Endothelial cell of umbilical vein (primary cell): ENCODE results near the gene GPRIN1. TPM values are rescaled to one million over a fixed set of nuclear protein-coding genes. Genes with fewer than 3 reads are reported as not detected.

Experiments
- BruUV-seq: library from RNA; stranded (reverse); fragments of 400-500 nt; replicated peaks from 2 replicates; lab custom pipeline; 2021; lab: Mats Ljungman, UMichigan
- CTCF ChIA-PET: fragments of 300-600, 350-600 bp; sonication (Branson Sonifier 250); formaldehyde crosslinking; loops from one replicate; lab custom pipeline; 2021; ENCODE audit warnings: antibody characterized with exemption, inconsistent platforms; lab: Charles Lee
- POLR2A ChIA-PET: fragments of 300-600, 350-600 bp; sonication (Branson Sonifier 250); formaldehyde crosslinking; loops from one replicate; lab custom pipeline; 2021; ENCODE audit warnings: antibody characterized with exemption, inconsistent platforms; lab: Charles Lee
- DNase-seq: peaks from one replicate; pipeline ENCODE4 v3.0.0-alpha.2; 2011; ENCODE audit warnings: low read depth, low spot score
- FAIRE-seq: peaks from 2 replicates; lab custom pipeline; 2011; peaks lifted over from hg19 to GRCh38; lab: Jason Lieb, UNC
- H2AFZ ChIP-seq: 2 replicates; pipeline ENCODE4 v1.6.0; 2012; ENCODE audit warnings: low read depth, low read length, control low read depth, inconsistent platforms
- H3K27ac ChIP-seq: 2 replicates; pipeline ENCODE4 v1.5.1; 2011; ENCODE audit warnings: low read depth, mild to moderate bottlenecking, control low read depth, low read length, moderate library complexity; ENCODE audit not compliant: insufficient read depth
- H3K27me3 ChIP-seq, 2 experiments: 2 replicates each; pipeline versions ENCODE4 v1.6.0 to v1.6.1; 2011; ENCODE audit warnings: low read length in 2 of 2, mixed read lengths in 1 of 2; ENCODE audit not compliant: control insufficient read depth in 2 of 2, insufficient read depth in 2 of 2
- H3K36me3 ChIP-seq, 2 experiments: 2 replicates in 1 of 2; 3 replicates in 1 of 2; pipeline ENCODE4 v1.5.1; 2011; ENCODE audit warnings: low read length in 2 of 2, mild to moderate bottlenecking in 1 of 2, moderate library complexity in 1 of 2; ENCODE audit not compliant: control insufficient read depth in 2 of 2, insufficient read depth in 2 of 2; ENCODE audit errors: extremely low read depth in 1 of 2
- H3K4me1 ChIP-seq: 3 replicates; pipeline ENCODE4 v1.5.1; 2011; ENCODE audit warnings: mild to moderate bottlenecking, low read length; ENCODE audit not compliant: control insufficient read depth, insufficient read depth; ENCODE audit errors: extremely low read depth
- H3K4me2 ChIP-seq: 2 replicates; pipeline ENCODE4 v1.6.1; 2011; ENCODE audit warnings: low read length, control low read depth, mixed read lengths; ENCODE audit not compliant: insufficient read depth
- H3K4me3 ChIP-seq, 3 experiments: fragments of 200-600 bp in 1 of 3; sonication (generic), shearing (Covaris generic) in 1 of 3; replicated peaks in 1 of 3; 2 replicates each; pipeline ENCODE4 v1.5.1; 2011 to 2016; ENCODE audit warnings: control low read depth in 3 of 3, low read length in 3 of 3, mild to moderate bottlenecking in 2 of 3, inconsistent platforms in 1 of 3, low read depth in 1 of 3, moderate library complexity in 1 of 3; ENCODE audit not compliant: insufficient read depth in 1 of 3
- H3K79me2 ChIP-seq: 2 replicates; pipeline ENCODE4 v1.6.0; 2012; ENCODE audit warnings: low read length, inconsistent platforms; ENCODE audit not compliant: control insufficient read depth, insufficient read depth
- H3K9ac ChIP-seq: replicated peaks from 2 replicates; pipeline ENCODE3; 2011; ENCODE audit warnings: low read length, control low read depth; ENCODE audit not compliant: insufficient read depth; ENCODE audit errors: extremely low read depth
- H3K9me1 ChIP-seq: replicated peaks from 3 replicates; pipeline ENCODE4 v1.6.0; 2011; ENCODE audit warnings: mild to moderate bottlenecking, low read length; ENCODE audit not compliant: control insufficient read depth, insufficient read depth; ENCODE audit errors: extremely low read depth
- H3K9me3 ChIP-seq: replicated peaks from 2 replicates; pipeline ENCODE4 v1.5.1; 2012; ENCODE audit warnings: low read length, inconsistent platforms; ENCODE audit not compliant: control insufficient read depth, insufficient read depth
- H4K20me1 ChIP-seq: replicated peaks from 2 replicates; pipeline ENCODE3; 2011; ENCODE audit warnings: mild to moderate bottlenecking, low read length; ENCODE audit not compliant: control insufficient read depth, insufficient read depth; ENCODE audit errors: extremely low read depth
- EZH2 ChIP-seq: IDR thresholded peaks from 2 replicates; pipeline ENCODE4 v1.6.1; 2012; ENCODE audit warnings: borderline replicate concordance, low read depth, mild to moderate bottlenecking, moderate library complexity, low read length, inconsistent platforms; ENCODE audit not compliant: severe bottlenecking
- FOS ChIP-seq: IDR thresholded peaks from 2 replicates; pipeline ENCODE4 v1.6.1; 2011; ENCODE audit warnings: mild to moderate bottlenecking, low read length, moderate library complexity, borderline replicate concordance; ENCODE audit not compliant: insufficient read depth
- GATA2 ChIP-seq: IDR thresholded peaks from 2 replicates; pipeline ENCODE4 v1.7.0; 2011; ENCODE audit warnings: low read depth, mild to moderate bottlenecking, moderate library complexity, mixed read lengths, low read length; ENCODE audit not compliant: insufficient read length, insufficient read depth
- JUN ChIP-seq: IDR thresholded peaks from 2 replicates; pipeline ENCODE4 v1.6.1; 2011; ENCODE audit warnings: borderline replicate concordance, low read depth; ENCODE audit not compliant: insufficient read length, insufficient read depth
- MYC ChIP-seq: IDR thresholded peaks from one replicate; pipeline ENCODE4 v1.6.1; 2011; ENCODE audit warnings: mild to moderate bottlenecking, low read depth, low read length
- POLR2A ChIP-seq: IDR thresholded peaks from 2 replicates; pipeline ENCODE4 v1.6.1; 2012; ENCODE audit warnings: low read depth, mild to moderate bottlenecking, control low read depth, low read length
- POLR2AphosphoS5 ChIP-seq: IDR thresholded peaks from 2 replicates; pipeline ENCODE4 v1.6.1; 2012; ENCODE audit warnings: low read depth, mild to moderate bottlenecking, control low read depth, low read length, moderate library complexity; ENCODE audit not compliant: insufficient read depth
- dilution Hi-C: fragments of 300-500 bp; cut with MboI; formaldehyde crosslinking; loops from one replicate; pipeline ENCODE4 v1.15.0; 2019; ENCODE audit warnings: low sequenced_read_pairs; ENCODE audit not compliant: extremely low pct_ligation_motif_present
- intact Hi-C: fragments of 100-400 bp; cut with micrococcal nuclease; formaldehyde crosslinking; loops from one replicate; pipeline ENCODE4 v1.10.0; 2022
- polyA plus RNA-seq, 4 experiments: library from polyadenylated mRNA; depleted of rRNA in 3 of 4; stranded (reverse) in 3 of 4; unstranded in 1 of 4; fragments of >200 nt; gene quantifications; 2 replicates each; pipeline versions ENCODE4 v1.2.1 to v1.2.3, GENCODE V29; 2011 to 2012; ENCODE audit warnings: missing spikeins in 1 of 4
- total RNA-seq: library from RNA; stranded (reverse); gene quantifications from 2 replicates; pipeline ENCODE4 v1.2.3, GENCODE V29; 2021
- TF ChIP-seq, protein P1 (sequence below), 2 donors: IDR thresholded peaks; 1 replicate in 1 of 2; 2 replicates in 1 of 2; pipeline ENCODE4 v1.5.1; 2011; ENCODE audit warnings: low read length in 2 of 2, mild to moderate bottlenecking in 2 of 2, moderate library complexity in 2 of 2, control low read depth in 1 of 2, inconsistent platforms in 1 of 2, low read depth in 1 of 2; ENCODE audit not compliant: insufficient read depth in 1 of 2; ENCODE audit errors: extremely low read depth in 1 of 2
- TF ChIP-seq, protein P2 (sequence below): IDR thresholded peaks from 2 replicates; pipeline ENCODE4 v1.6.1; 2011; ENCODE audit not compliant: insufficient read depth, insufficient read length

The GPRIN1 gene
- total and polyA plus RNA-seq, 2 donors (not counting 3 experiments of a cell fraction or from before 2014, with no cell fraction given) = 2.4 to 10.4 TPM

DNA sequence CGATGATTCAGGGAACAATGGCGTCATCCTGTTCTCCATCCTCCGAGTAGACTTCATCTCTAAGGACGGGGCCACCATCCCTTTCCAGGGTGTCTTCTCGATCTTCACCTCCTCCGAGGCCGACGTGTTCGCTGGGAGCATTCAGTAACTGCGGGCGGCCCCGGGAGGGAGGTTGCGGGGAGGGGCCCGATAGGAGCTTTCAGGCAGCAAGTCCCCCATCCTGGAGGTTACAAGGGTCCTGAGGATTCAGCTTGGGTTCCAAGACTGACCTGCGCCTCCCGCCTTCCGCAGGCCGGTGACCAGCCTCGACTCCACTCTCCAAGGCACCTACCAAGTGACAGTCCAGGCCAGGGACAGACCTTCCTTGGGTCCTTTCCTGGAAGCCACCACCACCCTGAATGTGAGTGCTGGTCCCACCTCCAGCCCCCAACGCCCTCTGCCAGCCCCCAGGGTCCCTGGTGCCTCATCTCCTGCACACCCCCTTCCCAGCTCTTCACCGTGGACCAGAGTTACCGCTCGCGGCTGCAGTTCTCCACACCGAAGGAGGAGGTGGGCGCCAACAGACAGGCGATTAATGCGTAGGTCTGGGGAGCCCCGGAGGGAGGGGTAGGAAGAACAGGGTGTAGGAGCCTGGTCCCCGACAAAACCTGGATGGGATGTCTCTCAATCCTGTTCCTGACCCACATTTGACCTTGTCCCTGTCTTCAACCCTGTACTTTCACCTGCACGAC is 20.8 kb downstream of the GPRIN1 start:
- no peak overlapping the region for H2AFZ ChIP-seq
- no peaks in the 10 kb centered on the region for H3K9me1 ChIP-seq
- ChIA-PET POLR2A (no interaction called here), CTCF (interaction anchor here (0.7 kb wide), 1 partner anchor 72 kb away, joined by 3 read pairs; no protein-coding TSS in a partner anchor)
- BruUV-seq = no TSS peak
- no peaks in the 10 kb centered on the region for H4K20me1 ChIP-seq
- no peaks in the 10 kb centered on the region for H3K36me3 ChIP-seq
- no peak overlapping the region for H3K4me3 ChIP-seq
- no peaks in the 10 kb centered on the region for H3K27me3 ChIP-seq
- no peaks in the 10 kb centered on the region for H3K79me2 ChIP-seq
- H3K9ac ChIP-seq = no peak overlapping the region
- TF ChIP-seq MYC = no peak
- no peaks in the 10 kb centered on the region for H3K9me3 ChIP-seq
- no peak for FAIRE-seq
- dilution Hi-C loops (no loop called here), intact Hi-C loops (no loop called here)
- DNase-seq = no peak
- H3K4me1 ChIP-seq = no peaks in the 10 kb centered on the region
- H3K4me2 ChIP-seq = no peak overlapping the region
- no peak overlapping the region for H3K27ac ChIP-seq

GRCh38 chr5:176588297-176588696 is 21.7 kb downstream of the GPRIN1 start:
- no peaks in the 10 kb centered on the region for H3K27me3 ChIP-seq
- no peak overlapping the region for H2AFZ ChIP-seq
- no peak overlapping the region for H3K4me2 ChIP-seq
- H3K27ac ChIP-seq = no peak overlapping the region
- TF ChIP-seq, protein P1, sequence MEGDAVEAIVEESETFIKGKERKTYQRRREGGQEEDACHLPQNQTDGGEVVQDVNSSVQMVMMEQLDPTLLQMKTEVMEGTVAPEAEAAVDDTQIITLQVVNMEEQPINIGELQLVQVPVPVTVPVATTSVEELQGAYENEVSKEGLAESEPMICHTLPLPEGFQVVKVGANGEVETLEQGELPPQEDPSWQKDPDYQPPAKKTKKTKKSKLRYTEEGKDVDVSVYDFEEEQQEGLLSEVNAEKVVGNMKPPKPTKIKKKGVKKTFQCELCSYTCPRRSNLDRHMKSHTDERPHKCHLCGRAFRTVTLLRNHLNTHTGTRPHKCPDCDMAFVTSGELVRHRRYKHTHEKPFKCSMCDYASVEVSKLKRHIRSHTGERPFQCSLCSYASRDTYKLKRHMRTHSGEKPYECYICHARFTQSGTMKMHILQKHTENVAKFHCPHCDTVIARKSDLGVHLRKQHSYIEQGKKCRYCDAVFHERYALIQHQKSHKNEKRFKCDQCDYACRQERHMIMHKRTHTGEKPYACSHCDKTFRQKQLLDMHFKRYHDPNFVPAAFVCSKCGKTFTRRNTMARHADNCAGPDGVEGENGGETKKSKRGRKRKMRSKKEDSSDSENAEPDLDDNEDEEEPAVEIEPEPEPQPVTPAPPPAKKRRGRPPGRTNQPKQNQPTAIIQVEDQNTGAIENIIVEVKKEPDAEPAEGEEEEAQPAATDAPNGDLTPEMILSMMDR (IDR thresholded peaks at IDR 0.05; ENCODE audit: extremely low read depth in 1 of 2, insufficient read depth in 1 of 2, low read depth in 1 of 2, low read length in 2 of 2) = no peak
- TF ChIP-seq GATA2 = no peak
- no peak for TF ChIP-seq MYC
- no peak for TF ChIP-seq POLR2AphosphoS5
- TF ChIP-seq FOS = no peak
- no peak for TF ChIP-seq EZH2
- TF ChIP-seq, protein P2, sequence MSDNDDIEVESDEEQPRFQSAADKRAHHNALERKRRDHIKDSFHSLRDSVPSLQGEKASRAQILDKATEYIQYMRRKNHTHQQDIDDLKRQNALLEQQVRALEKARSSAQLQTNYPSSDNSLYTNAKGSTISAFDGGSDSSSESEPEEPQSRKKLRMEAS = no peak
- no peak for TF ChIP-seq POLR2A
- no peak for TF ChIP-seq JUN
- no peak overlapping the region for H3K4me3 ChIP-seq
- no peaks in the 10 kb centered on the region for H3K9me3 ChIP-seq
- FAIRE-seq = no peak
- no TSS peak for BruUV-seq
- H3K9me1 ChIP-seq = no peaks in the 10 kb centered on the region
- ChIA-PET CTCF (no interaction called here), POLR2A (no interaction called here)
- intact Hi-C loops (no loop called here), dilution Hi-C loops (no loop called here)
- H3K79me2 ChIP-seq = no peaks in the 10 kb centered on the region
- no peaks in the 10 kb centered on the region for H3K4me1 ChIP-seq
- no peak for DNase-seq
- H4K20me1 ChIP-seq = no peaks in the 10 kb centered on the region
- no peaks in the 10 kb centered on the region for H3K36me3 ChIP-seq
- no peak overlapping the region for H3K9ac ChIP-seq
